GM23248 (cell line): ENCODE results near the gene UPF1.

Experiments used
- EZH2 ChIP-seq: fragments of 200-600 bp; sonication (generic); IDR thresholded peaks from 2 replicates; pipeline ENCODE4 v1.6.1; 2018; ENCODE audit warnings: antibody characterized with exemption, mild to moderate bottlenecking; ENCODE audit not compliant: insufficient read depth, poor library complexity, severe bottlenecking
- EZH2phosphoT487 ChIP-seq: fragments of 200-600 bp; sonication (generic); IDR thresholded peaks from 2 replicates; pipeline ENCODE4 v1.6.1; 2018; ENCODE audit warnings: antibody characterized with exemption, moderate library complexity, mild to moderate bottlenecking, low read depth; ENCODE audit not compliant: insufficient read depth

GRCh38 chr19:18865973-18866799 is 34.4 kb downstream of the UPF1 start:
- TF ChIP-seq EZH2phosphoT487 (no peak), EZH2 (no peak)
